Cardiac muscle cell (in vitro differentiated cells and primary cell): ENCODE measurements around the gene MRC2. TPM values are rescaled to one million over a fixed set of nuclear protein-coding genes. Genes with fewer than 3 reads are reported as not detected.
A peak's percentile ranks its signal among the peaks of the same experiment; 100 is the strongest.

ENCODE experiments used
- DNase-seq, 2 donors: peaks; one replicate each; pipeline versions ENCODE4 v3.0.0 to v3.0.0-alpha.2; 2010 to 2017; ENCODE audit warnings: low read depth in 1 of 2, low spot score in 1 of 2
- H3K27ac ChIP-seq: fragments of 200-600 bp; sonication (generic); 2 replicates; pipeline ENCODE4 v1.5.1; 2016
- H3K27me3 ChIP-seq: fragments of 200-600 bp; sonication (generic); 2 replicates; pipeline ENCODE4 v1.6.0; 2016; ENCODE audit warnings: control low read depth
- H3K36me3 ChIP-seq: fragments of 200-600 bp; sonication (generic); 2 replicates; pipeline ENCODE4 v1.5.1; 2016; ENCODE audit warnings: control low read depth
- H3K4me1 ChIP-seq: fragments of 200-600 bp; sonication (generic); 2 replicates; pipeline ENCODE4 v1.8.1; 2017; ENCODE audit warnings: low read depth, mild to moderate bottlenecking, mixed run types
- H3K4me3 ChIP-seq: fragments of 200-600 bp; sonication (generic); 2 replicates; pipeline ENCODE4 v1.5.1; 2016; ENCODE audit warnings: mild to moderate bottlenecking
- H3K9me3 ChIP-seq: fragments of 200-600 bp; sonication (generic); 2 replicates; pipeline ENCODE4 v1.5.1; 2017; ENCODE audit warnings: low read depth, mild to moderate bottlenecking, control low read depth
- CTCF ChIP-seq: IDR thresholded peaks from 2 replicates; pipeline ENCODE4 v1.5.1; 2012; ENCODE audit warnings: low read depth, mild to moderate bottlenecking, low read length
- polyA plus RNA-seq: library from polyadenylated mRNA; unstranded; fragments of >200 nt; fragmentation: Nextera tagmentation; extraction: Ambion mirVana; gene quantifications from 2 replicates; pipeline ENCODE4 v1.2.1, GENCODE V29; 2016
- total RNA-seq: library from RNA; depleted of rRNA; stranded (reverse); fragments of >200 nt; gene quantifications from 2 replicates; pipeline ENCODE4 v1.2.3, GENCODE V29; 2016

Gene MRC2
- total and polyA plus RNA-seq, 2 experiments from 2014 or later, result 53.1 to 136 TPM

GRCh38 chr17:62700964-62701705, 73.7 kb downstream of the MRC2 start:
- no peak for DNase-seq
- H3K36me3 ChIP-seq, result no peaks in the 10 kb centered on the region
- H3K4me1 ChIP-seq, result peaks cover 20% of the 10 kb centered on the region
- H3K27ac ChIP-seq, result no peak overlapping the region
- no peaks in the 10 kb centered on the region for H3K9me3 ChIP-seq
- H3K27me3 ChIP-seq, result no peaks in the 10 kb centered on the region
- no peak overlapping the region for H3K4me3 ChIP-seq
- no peak for TF ChIP-seq CTCF

GRCh38 chr17:62701706-62702085, 74.2 kb downstream of the MRC2 start:
- DNase-seq, result no peak
- Histone ChIP-seq H3K4me1 (peaks cover 20% of the 10 kb centered on the region), H3K27ac (no peak overlapping the region), H3K9me3 (no peaks in the 10 kb centered on the region), H3K4me3 (no peak overlapping the region), H3K36me3 (no peaks in the 10 kb centered on the region), H3K27me3 (no peaks in the 10 kb centered on the region)
- TF ChIP-seq CTCF, result no peak

GRCh38 chr17:62702746-62703260, 75.3 kb downstream of the MRC2 start:
- H3K9me3 ChIP-seq, result no peaks in the 10 kb centered on the region
- no peaks in the 10 kb centered on the region for H3K27me3 ChIP-seq
- DNase-seq, result no peak

GRCh38 chr17:62703261-62703775, 75.8 kb downstream of the MRC2 start:
- H3K27me3 ChIP-seq, result no peaks in the 10 kb centered on the region
- no peak for DNase-seq
- no peak overlapping the region for H3K27ac ChIP-seq
- no peaks in the 10 kb centered on the region for H3K9me3 ChIP-seq
- TF ChIP-seq CTCF, result no peak
- no peak overlapping the region for H3K4me3 ChIP-seq
- H3K36me3 ChIP-seq, result no peaks in the 10 kb centered on the region
- H3K4me1 ChIP-seq, result peaks cover 15% of the 10 kb centered on the region

More at GRCh38 chr17:62702746-62703260, 75.3 kb downstream of the MRC2 start:
- H3K36me3 ChIP-seq, result no peaks in the 10 kb centered on the region
- H3K27ac ChIP-seq, result no peak overlapping the region
- TF ChIP-seq CTCF, result no peak
- peaks cover 15% of the 10 kb centered on the region for H3K4me1 ChIP-seq
- no peak overlapping the region for H3K4me3 ChIP-seq

GRCh38 chr17:62703776-62704380, 76.4 kb downstream of the MRC2 start:
- Histone ChIP-seq H3K27ac (peak overlapping the region; percentile 70), H3K27me3 (no peaks in the 10 kb centered on the region)

More at GRCh38 chr17:62703776-62704380, 76.4 kb downstream of the MRC2 start:
- Histone ChIP-seq H3K4me3 (peak overlapping the region; percentile 69), H3K9me3 (no peaks in the 10 kb centered on the region), H3K4me1 (peaks cover 15% of the 10 kb centered on the region), H3K36me3 (no peaks in the 10 kb centered on the region)
- peak; percentile 70 for TF ChIP-seq CTCF
- DNase-seq, result peak; percentile 70 to 87
